K562 (cell line): ENCODE measurements around the gene FGFRL1. TPM values are rescaled to one million over a fixed set of nuclear protein-coding genes. Genes with fewer than 3 reads are reported as not detected.

Experiments used
- HDGF ChIP-seq: fragments of 450-650 bp; IDR thresholded peaks from 2 replicates; pipeline ENCODE4 v1.6.1; 2016
- HMG20B ChIP-seq: fragments of 250-450 bp; sonication (Bioruptor Pico); IDR thresholded peaks from 2 replicates; pipeline ENCODE4 v1.5.0; 2021; ENCODE audit warnings: mild to moderate bottlenecking
- RBM22 ChIP-seq: fragments of 200-400 bp; formaldehyde crosslinking; IDR thresholded peaks from 2 replicates; pipeline ENCODE4 v1.6.1; 2018; ENCODE audit warnings: low read length, low read depth; ENCODE audit not compliant: poor library complexity, severe bottlenecking
- polyA plus RNA-seq, 8 experiments: library from polyadenylated mRNA; depleted of rRNA in 4 of 8; stranded (reverse) in 5 of 8; unstranded in 3 of 8; fragments of >200 nt; fragmentation: Nextera tagmentation in 2 of 8; fragmentation: Illumina TruSeq in 1 of 8; extraction: Ambion mirVana in 2 of 8; extraction: Trizol in 1 of 8; gene quantifications; 2 replicates each; pipeline versions ENCODE4 v1.2.1 to v1.2.3, GENCODE V29; 2011 to 2014; ENCODE audit warnings: inconsistent platforms in 1 of 8, missing spikeins in 1 of 8
- total RNA-seq, 7 experiments: library from RNA; depleted of rRNA in 6 of 7; stranded (reverse); fragments of >200 nt in 6 of 7; fragmentation: Illumina TruSeq in 2 of 7; extraction: Trizol in 2 of 7; gene quantifications; 2 replicates each; pipeline versions ENCODE4 v1.2.1 to v1.2.3, GENCODE V29; 2011 to 2021; ENCODE audit warnings: low replicate concordance in 1 of 7
- TF ChIP-seq, protein P1 (sequence below), 3 experiments: fragments of 200-800 bp in 1 of 3; fragments of 250-450 bp in 1 of 3; fragments of 450-650 bp in 1 of 3; sonication (Bioruptor Pico) in 1 of 3; sonication (Bioruptor generic) in 1 of 3; formaldehyde crosslinking in 1 of 3; IDR thresholded peaks; 2 replicates each; pipeline versions ENCODE4 v1.6.1 to v1.8.0; 2016 to 2022; ENCODE audit warnings: mild to moderate bottlenecking in 2 of 3, missing genetic modification characterization in 2 of 3, missing compliant biosample characterization in 1 of 3, moderate library complexity in 1 of 3
- TF ChIP-seq, protein P2 (sequence below): fragments of 250-450 bp; sonication (Bioruptor Pico); IDR thresholded peaks from 2 replicates; pipeline ENCODE4 v1.5.0; 2021
- TF ChIP-seq, protein P3 (sequence below), 2 experiments: fragments of 150-350 bp in 1 of 2; IDR thresholded peaks; 2 replicates each; pipeline ENCODE4 v1.6.1; 2012 to 2016; ENCODE audit warnings: low read depth in 2 of 2, low read length in 2 of 2, mild to moderate bottlenecking in 1 of 2, moderate library complexity in 1 of 2

FGFRL1 gene
- total and polyA plus RNA-seq, 9 of the 15 experiments (the other 6 are each of a cell fraction or from before 2014, with no cell fraction given) = 0.34 to 49.9 (median 14.6) TPM

DNA sequence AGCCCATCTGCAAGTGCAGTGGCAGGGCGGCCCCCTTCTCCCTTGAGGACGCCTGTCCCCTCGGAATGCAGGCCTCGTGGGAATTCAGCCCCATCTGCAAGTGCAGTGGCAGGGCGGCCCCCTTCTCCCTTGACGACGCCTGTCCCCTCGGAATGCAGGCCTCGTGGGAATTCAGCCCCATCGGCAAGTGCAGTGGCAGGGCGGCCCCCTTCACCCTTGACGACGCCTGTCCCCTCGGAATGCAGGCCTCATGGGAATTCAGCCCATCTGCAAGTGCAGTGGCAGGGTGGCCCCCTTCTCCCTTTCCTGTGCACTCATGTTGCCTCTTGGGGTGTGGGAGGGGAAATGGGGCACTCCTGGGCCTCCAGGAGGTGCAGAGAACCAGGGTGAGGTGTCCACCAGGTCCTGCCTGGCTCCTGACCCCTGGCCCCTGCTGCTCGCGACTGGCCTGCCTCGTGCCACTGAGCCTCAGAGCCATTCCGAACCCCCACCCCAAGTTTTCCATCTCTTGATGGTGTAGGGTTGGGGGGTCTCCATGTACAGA is 11.5 kb upstream of the FGFRL1 start (continued):
- TF ChIP-seq, protein P1, sequence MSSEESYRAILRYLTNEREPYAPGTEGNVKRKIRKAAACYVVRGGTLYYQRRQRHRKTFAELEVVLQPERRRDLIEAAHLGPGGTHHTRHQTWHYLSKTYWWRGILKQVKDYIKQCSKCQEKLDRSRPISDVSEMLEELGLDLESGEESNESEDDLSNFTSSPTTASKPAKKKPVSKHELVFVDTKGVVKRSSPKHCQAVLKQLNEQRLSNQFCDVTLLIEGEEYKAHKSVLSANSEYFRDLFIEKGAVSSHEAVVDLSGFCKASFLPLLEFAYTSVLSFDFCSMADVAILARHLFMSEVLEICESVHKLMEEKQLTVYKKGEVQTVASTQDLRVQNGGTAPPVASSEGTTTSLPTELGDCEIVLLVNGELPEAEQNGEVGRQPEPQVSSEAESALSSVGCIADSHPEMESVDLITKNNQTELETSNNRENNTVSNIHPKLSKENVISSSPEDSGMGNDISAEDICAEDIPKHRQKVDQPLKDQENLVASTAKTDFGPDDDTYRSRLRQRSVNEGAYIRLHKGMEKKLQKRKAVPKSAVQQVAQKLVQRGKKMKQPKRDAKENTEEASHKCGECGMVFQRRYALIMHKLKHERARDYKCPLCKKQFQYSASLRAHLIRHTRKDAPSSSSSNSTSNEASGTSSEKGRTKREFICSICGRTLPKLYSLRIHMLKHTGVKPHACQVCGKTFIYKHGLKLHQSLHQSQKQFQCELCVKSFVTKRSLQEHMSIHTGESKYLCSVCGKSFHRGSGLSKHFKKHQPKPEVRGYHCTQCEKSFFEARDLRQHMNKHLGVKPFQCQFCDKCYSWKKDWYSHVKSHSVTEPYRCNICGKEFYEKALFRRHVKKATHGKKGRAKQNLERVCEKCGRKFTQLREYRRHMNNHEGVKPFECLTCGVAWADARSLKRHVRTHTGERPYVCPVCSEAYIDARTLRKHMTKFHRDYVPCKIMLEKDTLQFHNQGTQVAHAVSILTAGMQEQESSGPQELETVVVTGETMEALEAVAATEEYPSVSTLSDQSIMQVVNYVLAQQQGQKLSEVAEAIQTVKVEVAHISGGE (CRISPR knock-in tag; IDR thresholded peaks at IDR 0.05) = no peak
- TF ChIP-seq HDGF (no peak), HMG20B (CRISPR knock-in tag) (no peak), RBM22 (no peak)
- TF ChIP-seq, protein P2, sequence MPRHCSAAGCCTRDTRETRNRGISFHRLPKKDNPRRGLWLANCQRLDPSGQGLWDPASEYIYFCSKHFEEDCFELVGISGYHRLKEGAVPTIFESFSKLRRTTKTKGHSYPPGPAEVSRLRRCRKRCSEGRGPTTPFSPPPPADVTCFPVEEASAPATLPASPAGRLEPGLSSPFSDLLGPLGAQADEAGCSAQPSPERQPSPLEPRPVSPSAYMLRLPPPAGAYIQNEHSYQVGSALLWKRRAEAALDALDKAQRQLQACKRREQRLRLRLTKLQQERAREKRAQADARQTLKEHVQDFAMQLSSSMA (CRISPR knock-in tag) = no peak
- TF ChIP-seq, protein P3, sequence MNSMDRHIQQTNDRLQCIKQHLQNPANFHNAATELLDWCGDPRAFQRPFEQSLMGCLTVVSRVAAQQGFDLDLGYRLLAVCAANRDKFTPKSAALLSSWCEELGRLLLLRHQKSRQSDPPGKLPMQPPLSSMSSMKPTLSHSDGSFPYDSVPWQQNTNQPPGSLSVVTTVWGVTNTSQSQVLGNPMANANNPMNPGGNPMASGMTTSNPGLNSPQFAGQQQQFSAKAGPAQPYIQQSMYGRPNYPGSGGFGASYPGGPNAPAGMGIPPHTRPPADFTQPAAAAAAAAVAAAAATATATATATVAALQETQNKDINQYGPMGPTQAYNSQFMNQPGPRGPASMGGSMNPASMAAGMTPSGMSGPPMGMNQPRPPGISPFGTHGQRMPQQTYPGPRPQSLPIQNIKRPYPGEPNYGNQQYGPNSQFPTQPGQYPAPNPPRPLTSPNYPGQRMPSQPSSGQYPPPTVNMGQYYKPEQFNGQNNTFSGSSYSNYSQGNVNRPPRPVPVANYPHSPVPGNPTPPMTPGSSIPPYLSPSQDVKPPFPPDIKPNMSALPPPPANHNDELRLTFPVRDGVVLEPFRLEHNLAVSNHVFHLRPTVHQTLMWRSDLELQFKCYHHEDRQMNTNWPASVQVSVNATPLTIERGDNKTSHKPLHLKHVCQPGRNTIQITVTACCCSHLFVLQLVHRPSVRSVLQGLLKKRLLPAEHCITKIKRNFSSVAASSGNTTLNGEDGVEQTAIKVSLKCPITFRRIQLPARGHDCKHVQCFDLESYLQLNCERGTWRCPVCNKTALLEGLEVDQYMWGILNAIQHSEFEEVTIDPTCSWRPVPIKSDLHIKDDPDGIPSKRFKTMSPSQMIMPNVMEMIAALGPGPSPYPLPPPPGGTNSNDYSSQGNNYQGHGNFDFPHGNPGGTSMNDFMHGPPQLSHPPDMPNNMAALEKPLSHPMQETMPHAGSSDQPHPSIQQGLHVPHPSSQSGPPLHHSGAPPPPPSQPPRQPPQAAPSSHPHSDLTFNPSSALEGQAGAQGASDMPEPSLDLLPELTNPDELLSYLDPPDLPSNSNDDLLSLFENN (IDR thresholded peaks at IDR 0.05; ENCODE audit: low read depth in 2 of 2, low read length in 2 of 2) = no peak
- TF ChIP-seq, all 486 proteins: peak for 0
